Gastrocnemius medialis (tissue), 4 donors: ENCODE results near the gene SRGAP3. TPM values are rescaled to one million over a fixed set of nuclear protein-coding genes. Genes with fewer than 3 reads are reported as not detected.

Experiments
- ATAC-seq, 2 donors: fragments of 150-250 bp; one replicate each; pipeline ENCODE4 v1.9.1; 2016
- DNase-seq, 2 donors: peaks; one replicate each; pipeline ENCODE4 v3.0.0-alpha.2; 2019
- H3K27ac ChIP-seq, 4 donors: fragments of 200-600 bp; sonication (generic); 1 replicate in 1 of 4; 2 replicates in 3 of 4; pipeline ENCODE4 v1.5.1; 2016 to 2018; ENCODE audit warnings: mild to moderate bottlenecking in 2 of 4, moderate library complexity in 1 of 4
- H3K27me3 ChIP-seq, 3 donors: fragments of 200-600 bp; sonication (generic) in 2 of 3; 1 replicate in 1 of 3; 2 replicates in 2 of 3; pipeline versions ENCODE4 v1.5.1 to v1.6.0; 2016 to 2019; ENCODE audit warnings: mild to moderate bottlenecking in 1 of 3, moderate library complexity in 1 of 3
- H3K36me3 ChIP-seq, 2 donors: fragments of 200-600 bp; sonication (generic) in 1 of 2; one replicate each; pipeline ENCODE4 v1.5.1; 2017 to 2018
- H3K4me1 ChIP-seq, 2 donors: fragments of 200-600 bp; sonication (generic) in 1 of 2; one replicate each; pipeline ENCODE4 v1.5.1; 2016 to 2017; ENCODE audit warnings: mild to moderate bottlenecking in 2 of 2
- H3K4me3 ChIP-seq, 4 donors: fragments of 200-600 bp; sonication (generic) in 3 of 4; 1 replicate in 1 of 4; 2 replicates in 3 of 4; pipeline ENCODE4 v1.5.1; 2016 to 2019; ENCODE audit warnings: mild to moderate bottlenecking in 2 of 4
- H3K9me3 ChIP-seq, 3 donors: fragments of 200-600 bp; sonication (generic) in 2 of 3; 1 replicate in 1 of 3; 2 replicates in 2 of 3; pipeline ENCODE4 v1.5.1; 2016 to 2019
- POLR2A ChIP-seq, 2 donors: fragments of 450-650 bp; IDR thresholded peaks; one replicate each; pipeline ENCODE4 v1.6.1; 2017; ENCODE audit warnings: antibody characterized with exemption in 2 of 2, mild to moderate bottlenecking in 2 of 2, moderate library complexity in 2 of 2
- in situ Hi-C, 4 donors: fragments of 200-750 bp; cut with MboI; loops; one replicate each; pipeline versions ENCODE4 v1.15.0 to v1.8.0; 2017; ENCODE audit warnings: low sequenced_read_pairs in 4 of 4
- intact Hi-C: fragments of 100-400 bp; cut with DNase I; formaldehyde crosslinking; loops from one replicate; pipeline ENCODE4 v1.15.1; 2023; ENCODE audit warnings: low total_unique reads
- total RNA-seq, 4 donors: library from RNA; depleted of rRNA; stranded (reverse); fragments of >200 nt; gene quantifications; one replicate each; pipeline versions ENCODE4 v1.1.0 to v1.2.3, GENCODE V29; 2016
- TF ChIP-seq, protein P1 (sequence below), 5 experiments: fragments of 450-650 bp in 3 of 5; fragments of 200-600 bp in 2 of 5; sonication (generic) in 2 of 5; IDR thresholded peaks in 4 of 5; conservative IDR thresholded peaks in 1 of 5; 1 replicate in 4 of 5; 2 replicates in 1 of 5; pipeline ENCODE4 v1.5.1; 2016 to 2019; ENCODE audit warnings: antibody characterized with exemption in 5 of 5, mild to moderate bottlenecking in 3 of 5, moderate library complexity in 3 of 5

The SRGAP3 gene
- total RNA-seq, 4 donors from 2014 or later: 1.3 to 2.3 (median 1.8) TPM

DNA sequence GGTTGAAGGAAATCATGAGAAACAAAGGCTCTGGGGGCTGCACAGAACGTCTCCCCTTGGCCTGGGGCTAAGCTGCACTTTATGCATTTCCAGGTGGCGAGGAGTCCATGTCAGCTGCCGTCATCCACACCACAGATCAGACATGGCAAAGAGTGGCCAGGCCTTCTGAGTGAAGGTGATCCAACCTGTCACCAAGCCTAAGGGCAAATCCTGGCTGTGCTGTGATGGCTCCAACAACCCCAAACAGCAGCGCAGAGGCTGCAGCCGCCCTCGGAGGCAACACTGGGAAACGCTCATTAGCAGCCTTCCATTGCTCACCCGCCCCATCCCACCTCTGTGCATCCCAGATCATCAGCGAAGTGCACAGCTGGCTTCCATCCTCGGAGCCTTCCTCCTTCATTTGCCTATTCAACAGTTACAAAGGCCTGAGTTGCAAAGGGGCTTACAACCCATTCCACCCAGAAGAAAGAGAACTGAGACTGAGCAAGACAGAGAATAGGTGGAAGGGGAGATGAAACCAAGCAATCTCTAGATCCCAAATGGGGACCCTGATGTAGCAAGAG is 55.7 kb downstream of the SRGAP3 start:
- Histone ChIP-seq H3K4me3 (no peak overlapping the region), H3K9me3 (no peaks in the 10 kb centered on the region), H3K4me1 (no peaks in the 10 kb centered on the region), H3K36me3 (no peaks in the 10 kb centered on the region), H3K27ac (no peak overlapping the region), H3K27me3 (no peaks in the 10 kb centered on the region)
- intact Hi-C loops (no loop called here), in situ Hi-C loops (no loop called here)
- no peak for ATAC-seq
- TF ChIP-seq, protein P1, sequence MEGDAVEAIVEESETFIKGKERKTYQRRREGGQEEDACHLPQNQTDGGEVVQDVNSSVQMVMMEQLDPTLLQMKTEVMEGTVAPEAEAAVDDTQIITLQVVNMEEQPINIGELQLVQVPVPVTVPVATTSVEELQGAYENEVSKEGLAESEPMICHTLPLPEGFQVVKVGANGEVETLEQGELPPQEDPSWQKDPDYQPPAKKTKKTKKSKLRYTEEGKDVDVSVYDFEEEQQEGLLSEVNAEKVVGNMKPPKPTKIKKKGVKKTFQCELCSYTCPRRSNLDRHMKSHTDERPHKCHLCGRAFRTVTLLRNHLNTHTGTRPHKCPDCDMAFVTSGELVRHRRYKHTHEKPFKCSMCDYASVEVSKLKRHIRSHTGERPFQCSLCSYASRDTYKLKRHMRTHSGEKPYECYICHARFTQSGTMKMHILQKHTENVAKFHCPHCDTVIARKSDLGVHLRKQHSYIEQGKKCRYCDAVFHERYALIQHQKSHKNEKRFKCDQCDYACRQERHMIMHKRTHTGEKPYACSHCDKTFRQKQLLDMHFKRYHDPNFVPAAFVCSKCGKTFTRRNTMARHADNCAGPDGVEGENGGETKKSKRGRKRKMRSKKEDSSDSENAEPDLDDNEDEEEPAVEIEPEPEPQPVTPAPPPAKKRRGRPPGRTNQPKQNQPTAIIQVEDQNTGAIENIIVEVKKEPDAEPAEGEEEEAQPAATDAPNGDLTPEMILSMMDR (IDR thresholded peaks at IDR 0.05 in 4 of 5, conservative IDR thresholded peaks at IDR 0.05 in 1 of 5): no peak
- TF ChIP-seq POLR2A (IDR thresholded peaks at IDR 0.05): no peak
- no peak for DNase-seq

DNA sequence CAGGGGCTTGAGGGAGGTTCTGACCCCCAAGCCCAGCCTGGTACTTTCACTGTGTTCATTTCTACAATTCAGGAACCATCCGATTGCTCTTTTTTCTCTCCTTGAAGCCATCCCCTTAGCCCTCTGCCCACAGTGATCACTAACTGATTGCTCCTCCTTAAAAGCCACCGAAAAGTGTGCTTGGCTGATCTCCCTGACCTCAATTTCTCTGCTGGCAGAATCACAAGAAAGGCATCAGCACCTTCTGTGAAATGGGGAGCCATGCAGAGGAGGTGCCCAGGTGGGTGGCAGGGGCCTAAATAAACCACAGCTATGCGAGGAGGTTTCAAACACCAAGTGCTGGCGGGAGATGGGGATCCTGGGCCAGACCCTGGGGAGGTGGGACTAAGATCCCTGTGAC is 56.2 kb downstream of the SRGAP3 start:
- in situ Hi-C loops: no loop called here
- H3K27ac ChIP-seq: no peak overlapping the region
- no peaks in the 10 kb centered on the region for H3K27me3 ChIP-seq
- no peaks in the 10 kb centered on the region for H3K36me3 ChIP-seq
- no peak for TF ChIP-seq POLR2A (IDR thresholded peaks at IDR 0.05)
- TF ChIP-seq, protein P1 (IDR thresholded peaks at IDR 0.05 in 4 of 5, conservative IDR thresholded peaks at IDR 0.05 in 1 of 5): no peak
- no peaks in the 10 kb centered on the region for H3K9me3 ChIP-seq
- intact Hi-C loops: no loop called here
- ATAC-seq: no peak
- no peaks in the 10 kb centered on the region for H3K4me1 ChIP-seq
- H3K4me3 ChIP-seq: no peak overlapping the region
- no peak for DNase-seq

DNA sequence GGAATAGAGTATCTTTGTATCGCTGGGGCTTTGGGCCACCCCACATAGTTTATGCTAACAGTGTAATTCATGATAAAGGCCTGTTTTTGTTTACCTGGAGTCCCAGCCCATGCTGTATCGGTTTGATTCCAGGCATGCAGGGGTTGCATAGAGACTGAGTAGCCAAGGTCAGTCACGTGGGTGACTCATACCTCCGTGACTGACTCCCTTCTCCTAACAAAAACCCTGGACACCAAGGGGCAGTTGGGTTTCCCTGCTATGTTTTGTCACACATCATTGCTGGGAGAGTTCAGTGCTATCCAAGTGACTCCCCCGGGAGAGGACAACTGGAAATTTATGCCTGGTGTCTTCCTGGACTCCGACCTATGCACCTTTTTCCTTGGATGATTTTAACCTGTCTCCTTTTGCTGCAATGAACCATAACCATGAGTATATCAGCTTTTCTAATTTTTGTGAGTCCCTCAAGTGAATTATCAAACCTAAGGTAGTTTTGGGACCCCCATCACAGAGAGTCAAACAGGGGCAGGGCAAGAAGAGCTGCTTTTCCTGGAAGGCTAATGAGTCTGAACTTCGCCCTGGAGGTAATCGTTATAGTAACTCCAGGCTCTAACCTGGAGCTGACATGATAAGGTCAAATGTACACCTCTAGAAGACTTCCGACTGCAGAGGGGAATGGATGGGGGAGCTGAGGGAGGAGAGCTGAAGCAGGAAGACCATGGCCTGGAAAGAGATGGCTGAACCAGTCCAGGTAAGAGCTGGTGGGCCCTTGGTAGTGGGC is 57.0 kb downstream of the SRGAP3 start:
- intact Hi-C loops: no loop called here
- H3K4me3 ChIP-seq: no peak overlapping the region
- H3K27me3 ChIP-seq: no peaks in the 10 kb centered on the region
- TF ChIP-seq, protein P1 (IDR thresholded peaks at IDR 0.05 in 4 of 5, conservative IDR thresholded peaks at IDR 0.05 in 1 of 5): no peak
- TF ChIP-seq POLR2A (IDR thresholded peaks at IDR 0.05): no peak
- DNase-seq (no peak), ATAC-seq (no peak)
- no peaks in the 10 kb centered on the region for H3K4me1 ChIP-seq
- no peaks in the 10 kb centered on the region for H3K9me3 ChIP-seq
- no peaks in the 10 kb centered on the region for H3K36me3 ChIP-seq
- in situ Hi-C loops: no loop called here
- no peak overlapping the region for H3K27ac ChIP-seq

DNA sequence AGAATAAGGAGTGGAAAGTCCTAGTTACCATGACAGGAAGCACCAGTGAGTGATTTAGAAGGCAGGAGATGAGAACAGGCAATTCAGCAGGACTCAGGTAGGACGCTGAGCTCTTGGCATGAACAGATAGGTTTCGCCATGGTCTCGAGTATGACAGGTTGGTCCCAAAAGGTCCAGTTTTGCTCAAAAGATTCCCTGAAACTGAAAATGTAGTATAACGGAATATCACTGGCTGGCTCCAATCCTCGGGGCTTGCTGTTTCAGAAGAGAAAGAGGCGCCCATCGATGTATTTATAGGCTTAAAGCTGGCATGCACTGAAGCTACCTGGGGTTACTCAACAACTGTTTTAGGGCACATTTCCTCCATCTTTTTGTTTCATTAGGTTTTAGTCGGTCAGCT is 59.2 kb downstream of the SRGAP3 start:
- intact Hi-C loops: no loop called here
- Histone ChIP-seq H3K27me3 (no peaks in the 10 kb centered on the region), H3K4me3 (no peak overlapping the region), H3K36me3 (no peaks in the 10 kb centered on the region), H3K4me1 (no peaks in the 10 kb centered on the region), H3K27ac (no peak overlapping the region), H3K9me3 (no peaks in the 10 kb centered on the region)
- in situ Hi-C loops: no loop called here
- no peak for DNase-seq
- ATAC-seq: no peak
- no peak for TF ChIP-seq POLR2A (IDR thresholded peaks at IDR 0.05)
- TF ChIP-seq, protein P1 (IDR thresholded peaks at IDR 0.05 in 4 of 5, conservative IDR thresholded peaks at IDR 0.05 in 1 of 5): no peak
